Fibroblast of lung (primary cell): ENCODE measurements around the gene DKK3. TPM values are rescaled to one million over a fixed set of nuclear protein-coding genes. Genes with fewer than 3 reads are reported as not detected.
A peak's percentile ranks its signal among the peaks of the same experiment; 100 is the strongest.

Source experiments
- DNase-seq, 2 donors: peaks; one replicate each; pipeline versions ENCODE4 v3.0.0 to v3.0.0-alpha.2; 2010; ENCODE audit warnings: low read depth in 2 of 2
- H2AFZ ChIP-seq: 2 replicates; pipeline ENCODE4 v1.5.1; 2012; ENCODE audit warnings: low read length, control low read depth, inconsistent platforms
- H3K27ac ChIP-seq: 2 replicates; pipeline ENCODE4 v1.5.1; 2011; ENCODE audit warnings: low read length, control low read depth; ENCODE audit not compliant: insufficient read depth
- H3K27me3 ChIP-seq: 2 replicates; pipeline ENCODE4 v1.5.1; 2011; ENCODE audit warnings: mild to moderate bottlenecking, low read length; ENCODE audit not compliant: control insufficient read depth, insufficient read depth
- H3K36me3 ChIP-seq: 2 replicates; pipeline ENCODE4 v1.5.1; 2011; ENCODE audit warnings: low read length; ENCODE audit not compliant: control insufficient read depth, insufficient read depth
- H3K4me1 ChIP-seq: 2 replicates; pipeline ENCODE4 v1.5.1; 2011; ENCODE audit warnings: low read length; ENCODE audit not compliant: control insufficient read depth, insufficient read depth; ENCODE audit errors: extremely low read depth
- H3K4me2 ChIP-seq: 2 replicates; pipeline ENCODE4 v1.5.1; 2011; ENCODE audit warnings: low read length, control low read depth; ENCODE audit not compliant: insufficient read depth; ENCODE audit errors: extremely low read depth
- H3K4me3 ChIP-seq, 4 experiments: fragments of 200-600 bp in 1 of 4; sonication (generic) in 1 of 4; replicated peaks in 1 of 4; 2 replicates each; pipeline ENCODE4 v1.5.1; 2011 to 2016; ENCODE audit warnings: low read length in 4 of 4, low read depth in 3 of 4, mild to moderate bottlenecking in 3 of 4, control low read depth in 2 of 4, inconsistent platforms in 1 of 4, mixed read lengths in 1 of 4; ENCODE audit not compliant: insufficient read depth in 1 of 4; ENCODE audit errors: control extremely low read depth in 1 of 4
- H3K79me2 ChIP-seq: 2 replicates; pipeline ENCODE4 v1.5.1; 2012; ENCODE audit warnings: mild to moderate bottlenecking, low read length, inconsistent platforms; ENCODE audit not compliant: control insufficient read depth, insufficient read depth
- H3K9ac ChIP-seq: 2 replicates; pipeline ENCODE4 v1.5.1; 2011; ENCODE audit warnings: mild to moderate bottlenecking, low read length, control low read depth; ENCODE audit not compliant: insufficient read depth
- H3K9me3 ChIP-seq: 2 replicates; pipeline ENCODE4 v1.5.1; 2012; ENCODE audit warnings: low read depth, low read length; ENCODE audit not compliant: control insufficient read depth, insufficient read depth
- H4K20me1 ChIP-seq: 2 replicates; pipeline ENCODE4 v1.5.1; 2011; ENCODE audit warnings: low read length; ENCODE audit not compliant: control insufficient read depth, insufficient read depth; ENCODE audit errors: extremely low read depth
- CTCF ChIP-seq, 2 donors: IDR thresholded peaks in 1 of 2; conservative IDR thresholded peaks in 1 of 2; 1 replicate in 1 of 2; 2 replicates in 1 of 2; pipeline ENCODE4 v1.5.1; 2011 to 2012; ENCODE audit warnings: low read length in 2 of 2, control low read depth in 1 of 2, inconsistent platforms in 1 of 2, low read depth in 1 of 2, mild to moderate bottlenecking in 1 of 2
- EZH2 ChIP-seq: IDR thresholded peaks from 2 replicates; pipeline ENCODE4 v1.5.1; 2012; ENCODE audit warnings: low read length, control low read depth, mild to moderate bottlenecking; ENCODE audit errors: missing control alignments
- polyA plus RNA-seq, 2 donors: library from polyadenylated mRNA; depleted of rRNA in 1 of 2; stranded (reverse) in 1 of 2; unstranded in 1 of 2; fragments of >200 nt; gene quantifications; 2 replicates each; pipeline ENCODE4 v1.2.1, GENCODE V29; 2011 to 2012; ENCODE audit warnings: missing spikeins in 1 of 2
- total RNA-seq: library from RNA; depleted of rRNA; stranded (reverse); fragments of >200 nt; gene quantifications from 2 replicates; pipeline ENCODE4 v1.2.1, GENCODE V29; 2014

The DKK3 gene
- total and polyA plus RNA-seq, 2 donors (not counting 1 experiment from before 2014, with no cell fraction given): 1,064 to 1,566 TPM

GRCh38 chr11:11969380-11970215, 38.8 kb downstream of the DKK3 start:
- TF ChIP-seq EZH2 (no peak), CTCF (conservative IDR thresholded peaks at IDR 0.05 in 1 of 2, IDR thresholded peaks at IDR 0.05 in 1 of 2; ENCODE audit: low read depth in 1 of 2, low read length in 2 of 2) (no peak)
- H4K20me1 ChIP-seq: no peaks in the 10 kb centered on the region
- H3K9me3 ChIP-seq: no peaks in the 10 kb centered on the region
- no peak for DNase-seq
- H3K4me3 ChIP-seq: no peak overlapping the region
- no peak overlapping the region for H2AFZ ChIP-seq
- no peaks in the 10 kb centered on the region for H3K27me3 ChIP-seq
- peak overlapping the region; percentile 75 for H3K27ac ChIP-seq
- peak overlapping the region; percentile 23 for H3K4me2 ChIP-seq
- H3K4me1 ChIP-seq: peaks cover 35% of the 10 kb centered on the region
- peaks cover 26% of the 10 kb centered on the region for H3K36me3 ChIP-seq
- H3K9ac ChIP-seq: no peak overlapping the region
- peaks cover 10% of the 10 kb centered on the region for H3K79me2 ChIP-seq

DNA sequence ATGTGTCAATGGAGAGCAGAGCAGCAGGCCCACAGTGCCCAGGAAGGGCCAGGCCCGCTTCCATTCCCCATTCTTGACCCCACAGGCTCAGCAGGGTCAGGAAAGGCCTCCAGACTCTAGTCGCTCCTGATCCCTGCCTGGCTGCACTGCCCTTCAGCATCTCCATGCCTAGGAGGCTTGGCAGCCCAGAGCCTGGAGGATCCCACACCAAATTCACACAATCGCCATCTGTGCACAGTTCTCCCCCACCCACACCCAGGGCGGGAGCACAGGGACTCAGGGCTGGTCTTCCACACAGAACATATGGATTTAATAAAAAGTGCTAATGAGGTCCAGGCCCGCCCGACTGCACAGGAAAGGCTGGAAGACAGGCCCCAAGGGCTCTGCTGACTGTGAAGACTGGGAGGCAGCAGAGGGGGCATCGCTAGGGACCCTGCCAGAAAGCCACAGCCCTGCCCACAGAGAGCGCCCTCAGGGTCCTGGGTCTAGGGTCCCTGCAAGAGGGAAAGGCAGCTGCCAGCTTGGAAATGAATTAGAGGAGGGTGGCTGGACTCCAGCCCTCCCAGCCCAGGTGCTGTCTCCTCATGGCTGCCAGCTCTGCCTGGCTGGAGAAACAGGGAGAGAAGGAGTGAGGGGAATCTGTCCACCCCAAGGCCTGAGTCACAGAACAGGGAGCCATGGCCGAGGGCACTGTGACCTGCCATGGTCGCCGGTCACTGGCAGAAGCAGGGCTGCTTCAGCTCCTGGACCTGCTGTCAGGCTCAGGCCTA, 39.7 kb downstream of the DKK3 start:
- TF ChIP-seq CTCF (conservative IDR thresholded peaks at IDR 0.05 in 1 of 2, IDR thresholded peaks at IDR 0.05 in 1 of 2; ENCODE audit: low read depth in 1 of 2, low read length in 2 of 2): no peak
- TF ChIP-seq EZH2: no peak
- Histone ChIP-seq H3K27ac (peak overlapping the region; percentile 75), H4K20me1 (no peaks in the 10 kb centered on the region), H3K4me2 (peak overlapping the region; percentile 23), H3K9ac (no peak overlapping the region), H3K27me3 (no peaks in the 10 kb centered on the region), H2AFZ (no peak overlapping the region), H3K36me3 (peaks cover 30% of the 10 kb centered on the region), H3K9me3 (no peaks in the 10 kb centered on the region), H3K4me1 (peaks cover 31% of the 10 kb centered on the region), H3K79me2 (peaks cover 9% of the 10 kb centered on the region), H3K4me3 (no peak overlapping the region)
- peak; percentile 27 to 50 for DNase-seq

GRCh38 chr11:11967669-11968510, 40.5 kb downstream of the DKK3 start:
- Histone ChIP-seq H3K79me2 (peaks cover 9% of the 10 kb centered on the region), H3K4me2 (no peak overlapping the region), H3K27me3 (no peaks in the 10 kb centered on the region), H3K4me1 (peaks cover 22% of the 10 kb centered on the region), H3K9ac (no peak overlapping the region), H3K4me3 (no peak overlapping the region), H3K9me3 (no peaks in the 10 kb centered on the region), H3K36me3 (peaks cover 33% of the 10 kb centered on the region), H2AFZ (no peak overlapping the region), H4K20me1 (no peaks in the 10 kb centered on the region), H3K27ac (no peak overlapping the region)
- no peak for DNase-seq
- TF ChIP-seq EZH2 (no peak), CTCF (conservative IDR thresholded peaks at IDR 0.05 in 1 of 2, IDR thresholded peaks at IDR 0.05 in 1 of 2; ENCODE audit: low read depth in 1 of 2, low read length in 2 of 2) (no peak)
